ENCODE measurements around the gene CD320.
"Not testable (repeated sequence)": the region's sequence is repeated elsewhere in the genome, so short reads cannot be mapped to it uniquely, and the experiment has no call there.

The CD320 gene

DNA sequence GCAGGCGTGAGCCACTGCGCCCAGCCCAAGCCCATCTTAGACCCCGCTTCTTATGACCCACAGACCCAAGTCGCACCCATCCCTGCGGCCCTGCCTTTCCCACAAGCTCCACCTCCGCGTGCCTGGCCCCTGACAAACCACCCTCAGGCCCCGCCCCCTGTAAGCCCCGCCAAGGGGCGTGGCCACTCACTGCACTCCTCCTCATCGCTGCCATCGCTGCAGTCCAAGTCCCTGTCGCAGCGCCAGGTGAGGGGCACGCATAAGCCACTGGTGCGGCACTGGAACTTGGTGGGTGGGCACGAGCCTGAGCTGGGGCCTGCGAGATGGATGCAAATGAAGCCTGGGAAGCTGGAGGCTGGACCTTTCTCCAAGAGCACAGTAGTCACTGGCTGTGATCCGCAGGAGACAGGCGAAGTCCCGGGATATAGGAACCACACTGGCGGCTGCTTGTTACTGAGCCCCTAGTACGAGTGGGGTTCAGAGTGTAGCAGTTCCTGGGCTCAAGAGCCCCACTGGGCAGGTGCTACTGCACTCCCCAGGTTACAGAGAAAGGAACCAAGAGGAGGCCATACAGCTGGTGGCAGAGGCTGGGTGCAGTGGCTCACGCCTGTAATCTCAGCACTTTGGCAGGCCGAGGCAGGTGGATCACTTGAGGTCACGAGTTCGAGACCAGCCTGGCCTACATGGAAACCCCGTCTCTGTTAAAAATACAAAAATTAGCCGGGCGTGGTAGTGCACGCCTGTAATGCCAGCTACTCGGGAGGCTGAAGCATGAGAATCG lies 3.1 kb downstream of the CD320 start:
- no peak for TF ChIP-seq CTCF (IDR thresholded peaks at IDR 0.05; ENCODE audit: low read depth, low read length, missing control alignments)
- H3K4me3 ChIP-seq (ENCODE audit: low read depth, low read length) = no peak overlapping the region
- in situ Hi-C loops (cut with HindIII; ENCODE audit: low sequenced_read_pairs) = no loop called here
- no peak for DNase-seq (ENCODE audit: low read depth)

GRCh38 chr19:8302734-8303133 lies 5.4 kb downstream of the CD320 start:
- DNase-seq (ENCODE audit: low read depth) = no peak
- TF ChIP-seq CTCF (IDR thresholded peaks at IDR 0.05; ENCODE audit: low read depth, low read length, missing control alignments) = no peak
- H3K4me3 ChIP-seq (ENCODE audit: low read depth, low read length) = no peak overlapping the region
- in situ Hi-C loops (cut with HindIII; ENCODE audit: low sequenced_read_pairs) = no loop called here

DNA sequence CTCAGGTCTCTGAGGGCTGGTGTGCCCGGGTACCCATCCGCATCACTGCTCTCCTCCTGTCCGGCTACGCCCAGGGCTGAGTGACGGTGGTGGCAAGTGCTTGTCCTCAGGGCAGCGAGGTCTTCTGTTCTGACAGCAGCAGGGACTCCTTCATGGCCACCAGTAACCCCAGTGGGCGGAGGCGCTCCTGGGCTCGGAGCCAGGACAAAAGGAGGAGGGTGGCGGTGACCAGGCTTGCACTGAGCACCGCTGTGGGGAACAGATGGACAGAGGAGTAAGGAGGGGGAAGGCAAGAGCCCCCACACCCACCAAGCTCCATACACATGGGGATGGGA lies 5.8 kb downstream of the CD320 start:
- TF ChIP-seq CTCF (IDR thresholded peaks at IDR 0.05; ENCODE audit: low read depth, low read length, missing control alignments) = no peak
- DNase-seq (ENCODE audit: low read depth) = no peak
- in situ Hi-C loops (cut with HindIII; ENCODE audit: low sequenced_read_pairs) = no loop called here
- H3K4me3 ChIP-seq (ENCODE audit: low read depth, low read length) = no peak overlapping the region

DNA sequence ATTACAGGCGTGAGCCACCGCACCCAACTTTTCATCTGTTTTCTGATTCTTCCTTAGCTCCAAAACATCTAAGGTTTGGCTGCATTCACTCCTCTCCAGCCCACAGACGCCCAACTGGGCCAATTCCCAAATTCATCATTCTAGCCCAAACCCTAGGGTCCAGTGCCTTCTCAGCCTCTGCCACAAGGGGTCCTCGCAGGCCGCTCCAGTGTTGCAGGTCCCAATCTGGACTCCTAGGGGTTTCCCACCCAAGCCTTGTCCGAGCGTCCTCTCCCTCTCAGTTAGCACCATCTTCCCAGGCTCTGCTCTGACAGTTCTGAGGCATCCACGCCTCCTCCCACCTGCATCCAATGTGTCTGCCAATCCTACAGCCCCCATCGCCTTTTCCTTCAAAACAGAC lies 16.8 kb downstream of the CD320 start:
- in situ Hi-C loops (cut with HindIII; ENCODE audit: low sequenced_read_pairs); H3K4me3 ChIP-seq (ENCODE audit: low read depth, low read length); DNase-seq (ENCODE audit: low read depth): not testable (repeated sequence)

DNA sequence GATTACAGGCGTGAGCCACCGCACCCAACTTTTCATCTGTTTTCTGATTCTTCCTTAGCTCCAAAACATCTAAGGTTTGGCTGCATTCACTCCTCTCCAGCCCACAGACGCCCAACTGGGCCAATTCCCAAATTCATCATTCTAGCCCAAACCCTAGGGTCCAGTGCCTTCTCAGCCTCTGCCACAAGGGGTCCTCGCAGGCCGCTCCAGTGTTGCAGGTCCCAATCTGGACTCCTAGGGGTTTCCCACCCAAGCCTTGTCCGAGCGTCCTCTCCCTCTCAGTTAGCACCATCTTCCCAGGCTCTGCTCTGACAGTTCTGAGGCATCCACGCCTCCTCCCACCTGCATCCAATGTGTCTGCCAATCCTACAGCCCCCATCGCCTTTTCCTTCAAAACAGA lies 31.6 kb downstream of the CD320 start:
- in situ Hi-C loops (cut with HindIII; ENCODE audit: low sequenced_read_pairs); DNase-seq (ENCODE audit: low read depth); H3K4me3 ChIP-seq (ENCODE audit: low read depth, low read length): not testable (repeated sequence)

- no peak overlapping the region for H3K4me3 ChIP-seq (ENCODE audit: low read depth, low read length)
- in situ Hi-C loops (cut with HindIII; ENCODE audit: low sequenced_read_pairs) = no loop called here
- no peak for TF ChIP-seq CTCF (IDR thresholded peaks at IDR 0.05; ENCODE audit: low read depth, low read length, missing control alignments)
- DNase-seq (ENCODE audit: low read depth) = no peak
Measured at GRCh38 chr19:8269724-8270123, 38.4 kb downstream of the CD320 start.

DNA sequence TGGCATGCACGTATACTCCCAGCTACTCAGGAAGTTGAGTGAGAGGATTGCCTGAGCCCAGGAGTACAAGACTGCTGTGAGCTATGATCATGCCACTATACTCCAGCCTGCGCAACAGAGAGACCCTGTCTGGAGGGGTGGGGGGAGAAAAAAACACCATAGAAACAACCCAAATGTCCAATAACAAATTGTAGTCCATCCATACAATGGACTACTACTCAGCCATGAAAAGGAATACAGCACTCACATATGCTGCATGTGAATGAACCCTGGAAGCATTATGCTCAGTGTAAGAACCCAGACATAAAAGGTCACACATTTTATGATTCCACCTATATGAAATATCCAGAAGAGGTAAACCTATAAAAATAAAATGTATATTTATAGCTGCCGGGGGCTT lies 42.3 kb downstream of the CD320 start:
- DNase-seq (ENCODE audit: low read depth) = no peak
- in situ Hi-C loops (cut with HindIII; ENCODE audit: low sequenced_read_pairs) = no loop called here
- no peak for TF ChIP-seq CTCF (IDR thresholded peaks at IDR 0.05; ENCODE audit: low read depth, low read length, missing control alignments)
- H3K4me3 ChIP-seq (ENCODE audit: low read depth, low read length) = no peak overlapping the region

DNA sequence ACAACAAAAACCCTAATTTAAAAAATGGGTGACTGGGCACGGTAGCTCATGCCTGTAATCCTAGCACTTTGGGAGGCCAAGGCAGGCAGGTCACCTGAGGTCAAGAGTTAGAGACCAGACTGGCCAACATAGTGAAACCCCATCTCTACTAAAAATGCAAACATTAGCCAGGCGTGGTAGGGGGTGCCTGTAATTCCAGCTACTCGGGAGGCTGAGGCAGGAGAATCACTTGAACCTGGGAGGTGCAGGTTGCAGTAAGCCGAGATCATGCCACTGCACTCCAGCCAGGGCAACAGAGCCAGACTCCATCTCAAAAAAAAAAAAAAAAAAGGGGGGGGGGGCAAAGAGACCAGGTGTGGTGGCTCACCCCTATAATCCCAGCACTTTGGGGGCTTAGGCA lies 43.9 kb downstream of the CD320 start:
- H3K4me3 ChIP-seq (ENCODE audit: low read depth, low read length); DNase-seq (ENCODE audit: low read depth); in situ Hi-C loops (cut with HindIII; ENCODE audit: low sequenced_read_pairs): not testable (repeated sequence)

All from astrocyte of the cerebellum (primary cell).